M059J (cell line): ENCODE results near the gene PNPT1. TPM values are rescaled to one million over a fixed set of nuclear protein-coding genes. Genes with fewer than 3 reads are reported as not detected.

Experiments used
- DNase-seq: peaks from one replicate; pipeline ENCODE4 v3.0.0-alpha.2; 2012; ENCODE audit warnings: low read depth
- total RNA-seq: library from RNA; depleted of rRNA; stranded (reverse); fragments of >200 nt; shearing (Covaris generic); gene quantifications from 2 replicates; pipeline ENCODE4 v1.2.3, GENCODE V29; 2014

Gene PNPT1
- total RNA-seq, 1 experiment from 2014 or later, result 74.3 TPM

- no peak for DNase-seq
Measured at GRCh38 chr2:55668956-55669355, 24.7 kb downstream of the PNPT1 start.

DNA sequence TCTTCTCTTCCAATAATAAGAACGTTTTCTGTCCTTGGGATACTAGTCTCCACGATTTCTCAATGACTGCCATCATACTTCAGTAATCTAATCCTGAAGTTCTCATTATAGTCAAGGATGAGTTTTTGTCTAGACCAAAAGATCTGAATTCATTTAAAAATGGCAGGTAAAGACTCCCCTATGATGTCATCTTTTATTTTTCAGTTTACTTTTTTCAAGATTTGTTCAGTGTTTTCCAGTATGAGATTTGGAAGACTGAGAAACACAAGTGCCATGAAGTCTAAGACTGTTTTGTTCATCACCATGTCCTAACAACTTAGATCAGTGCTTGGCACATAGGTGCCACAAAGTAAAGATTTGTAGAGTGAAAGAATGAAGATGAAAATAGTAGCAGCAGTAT, 40.4 kb downstream of the PNPT1 start:
- no peak for DNase-seq

DNA sequence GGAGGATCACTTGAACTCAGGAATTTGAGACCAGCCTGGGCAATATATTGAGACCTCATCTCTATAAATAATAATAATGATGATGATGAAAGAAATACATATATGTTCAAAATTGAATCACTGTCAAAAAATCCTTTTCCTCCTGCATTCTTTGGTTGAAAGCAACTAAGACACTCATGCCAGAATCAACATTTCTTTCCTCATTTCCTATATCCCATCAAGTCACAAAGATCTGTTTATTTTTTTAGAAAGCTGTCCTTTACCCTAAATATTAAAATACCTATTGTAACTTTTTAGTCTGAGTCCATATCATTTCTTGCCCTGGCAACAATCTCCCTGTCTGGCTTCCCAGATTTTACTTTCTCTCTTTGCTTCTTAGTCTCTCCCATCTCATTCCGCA, 44.4 kb downstream of the PNPT1 start:
- no peak for DNase-seq

DNA sequence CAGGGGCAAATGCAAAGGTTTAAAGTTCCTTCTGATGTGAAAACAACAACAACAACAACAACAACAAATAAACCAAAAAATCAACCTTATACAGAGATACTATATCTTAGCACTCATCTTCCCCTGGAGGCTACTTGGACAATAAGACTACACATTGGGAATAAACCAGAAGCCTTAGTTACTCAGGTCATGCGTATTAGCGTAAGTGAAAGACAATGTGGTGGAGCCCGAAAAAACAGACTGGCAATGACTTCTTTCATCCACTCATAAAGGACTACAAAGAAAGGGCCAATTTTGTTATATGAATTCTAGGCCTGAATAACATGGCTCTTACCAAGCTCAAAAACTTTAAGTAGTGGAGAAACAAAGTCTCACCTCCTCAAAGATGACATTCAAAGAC, 56.8 kb downstream of the PNPT1 start:
- DNase-seq, result no peak

DNA sequence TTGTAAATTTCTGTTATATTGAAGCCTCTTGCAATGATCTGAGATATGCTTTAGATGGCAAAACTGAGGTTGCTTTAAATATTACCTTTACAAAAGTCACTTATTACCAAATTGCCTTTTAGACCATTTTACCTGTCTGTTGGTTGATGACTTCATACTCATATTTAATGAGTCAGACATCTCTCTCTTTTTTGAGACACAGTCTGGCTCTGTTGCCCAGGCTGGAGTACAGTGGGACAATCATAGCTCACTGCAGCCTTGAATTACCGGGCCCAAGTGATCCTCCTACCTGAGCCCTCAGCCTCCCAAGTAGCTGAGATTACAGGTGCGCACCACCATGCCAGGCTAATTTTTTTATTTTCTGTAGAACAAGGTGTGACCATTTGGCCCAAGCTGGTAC, 64.7 kb downstream of the PNPT1 start:
- DNase-seq, result no peak

DNA sequence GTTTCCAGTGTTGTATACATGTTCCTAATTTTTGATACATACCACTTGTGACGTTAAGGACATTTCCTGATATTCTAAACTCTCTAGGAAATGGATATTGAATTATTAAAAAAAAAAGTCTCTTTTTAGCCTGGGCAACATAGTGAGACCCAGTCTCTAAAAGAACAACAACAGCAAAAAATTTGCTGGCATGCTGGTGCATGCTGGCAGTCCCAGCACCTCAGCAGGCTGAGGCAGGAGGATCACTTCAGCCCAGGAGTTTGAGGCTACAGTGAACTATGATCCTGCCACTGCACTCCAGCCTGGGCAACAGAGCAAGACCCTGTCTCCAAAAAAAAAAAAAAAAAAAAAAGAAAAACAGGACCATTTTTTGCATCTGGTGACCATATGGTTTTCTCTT, 65.7 kb downstream of the PNPT1 start:
- DNase-seq, result no peak

GRCh38 chr2:55621802-55622201, 71.8 kb downstream of the PNPT1 start:
- DNase-seq, result no peak

GRCh38 chr2:55620123-55620779, 73.4 kb downstream of the PNPT1 start:
- DNase-seq, result peak; percentile 20

- peak; percentile 59 for DNase-seq
Measured at GRCh38 chr2:55618275-55619055, 75.2 kb downstream of the PNPT1 start.

- no peak for DNase-seq
Measured at GRCh38 chr2:55618025-55618274, 75.7 kb downstream of the PNPT1 start.

DNA sequence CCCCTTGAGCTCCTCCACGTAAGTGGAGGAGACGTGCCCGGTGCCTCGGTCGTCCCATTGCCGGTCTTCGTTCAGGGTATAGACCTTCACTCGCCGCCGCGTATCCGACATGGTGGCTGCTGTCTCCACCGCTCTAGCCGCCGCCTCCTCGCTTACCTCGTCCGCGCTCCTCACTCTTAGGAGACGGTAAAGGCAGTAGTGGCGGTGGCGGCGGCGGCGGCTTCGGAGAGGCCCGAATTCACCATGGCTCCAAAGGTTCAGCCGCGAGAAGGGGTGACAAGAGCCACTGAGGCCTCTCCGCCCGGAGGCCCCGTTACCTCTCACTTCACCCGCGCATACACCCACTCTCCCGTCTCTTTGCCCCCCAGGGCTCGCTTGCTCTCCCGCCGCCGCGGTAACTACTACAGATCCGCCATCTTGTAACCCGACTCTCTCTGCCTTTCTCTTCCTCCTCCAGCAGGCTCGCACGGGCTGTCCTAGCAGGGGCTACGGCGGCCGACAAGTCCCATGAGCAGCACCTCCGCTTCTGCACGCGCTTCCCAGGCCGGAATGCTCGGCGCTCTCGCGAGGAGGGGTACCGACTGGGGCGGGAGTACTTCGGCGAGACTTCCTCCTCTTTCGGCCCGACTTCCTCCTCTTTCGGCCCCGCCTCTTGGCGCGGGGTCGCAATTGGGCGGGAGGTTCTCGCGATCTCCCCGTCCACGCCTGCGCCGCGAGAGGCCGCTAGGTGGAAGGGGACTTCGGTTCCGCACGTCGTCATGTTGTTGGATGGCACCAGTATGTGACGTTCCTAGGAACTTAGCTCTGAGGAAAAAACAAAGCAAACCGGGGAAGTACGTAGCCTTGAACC, 76.2 kb downstream of the PNPT1 start, which contains the start of gene PPP4R3B:
Gene PPP4R3B (minus strand): TSS at position 448 of the 850 bp plus-strand sequence. CDS start 337 bp downstream, at position 111.
- DNase-seq, result peak; percentile 99

- DNase-seq, result peak; percentile 71
Measured at GRCh38 chr2:55616551-55617174, 77.0 kb downstream of the PNPT1 start.

DNA sequence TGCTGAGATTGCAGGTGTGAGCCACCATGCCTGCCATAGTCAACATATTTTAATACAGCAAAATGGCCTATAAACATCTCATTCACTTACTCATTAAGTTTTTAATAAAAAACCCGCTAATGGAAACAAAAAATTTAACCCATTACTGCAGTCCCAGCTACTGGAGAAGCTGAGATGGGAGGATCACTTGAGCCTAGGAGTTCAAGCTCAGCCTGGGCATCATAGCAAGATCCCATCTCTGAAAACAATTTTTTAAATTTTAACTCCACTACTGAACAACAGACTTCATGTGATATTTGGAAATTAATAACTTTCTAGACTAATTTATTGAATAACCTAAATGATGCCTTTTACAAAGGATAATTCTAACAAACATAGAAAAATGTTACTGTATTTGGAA, 81.6 kb downstream of the PNPT1 start:
- no peak for DNase-seq

- no peak for DNase-seq
Measured at GRCh38 chr2:55610954-55611743, 82.5 kb downstream of the PNPT1 start.

DNA sequence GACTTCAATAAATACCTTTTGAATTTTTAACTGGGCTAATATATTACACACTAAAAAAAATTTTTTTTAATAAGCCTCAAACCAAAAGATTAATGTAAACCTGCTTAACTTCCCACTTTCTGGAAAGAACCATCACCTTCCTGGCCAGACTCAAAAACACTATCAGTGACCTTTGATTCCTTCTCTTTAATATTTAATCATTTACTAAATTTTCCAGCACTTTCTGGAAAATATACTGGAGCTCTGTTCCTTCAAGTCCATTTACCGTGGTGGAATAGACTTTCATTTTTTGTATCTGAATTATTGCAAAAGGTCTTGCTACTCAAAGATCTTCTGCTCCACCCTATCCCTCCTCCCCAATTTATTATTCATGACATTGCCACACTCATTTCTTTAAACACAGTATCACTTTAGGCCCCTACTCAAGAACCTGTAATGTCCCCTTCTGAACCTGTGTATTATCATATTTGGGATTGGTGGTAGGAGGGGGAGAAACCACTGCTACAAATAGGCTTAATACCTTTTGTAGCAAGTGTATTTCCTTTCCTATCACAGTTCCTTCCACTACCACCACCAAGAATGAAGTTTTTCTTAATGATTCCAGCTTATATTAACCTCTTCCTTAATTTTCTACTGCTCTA, 83.6 kb downstream of the PNPT1 start:
- DNase-seq, result no peak

DNA sequence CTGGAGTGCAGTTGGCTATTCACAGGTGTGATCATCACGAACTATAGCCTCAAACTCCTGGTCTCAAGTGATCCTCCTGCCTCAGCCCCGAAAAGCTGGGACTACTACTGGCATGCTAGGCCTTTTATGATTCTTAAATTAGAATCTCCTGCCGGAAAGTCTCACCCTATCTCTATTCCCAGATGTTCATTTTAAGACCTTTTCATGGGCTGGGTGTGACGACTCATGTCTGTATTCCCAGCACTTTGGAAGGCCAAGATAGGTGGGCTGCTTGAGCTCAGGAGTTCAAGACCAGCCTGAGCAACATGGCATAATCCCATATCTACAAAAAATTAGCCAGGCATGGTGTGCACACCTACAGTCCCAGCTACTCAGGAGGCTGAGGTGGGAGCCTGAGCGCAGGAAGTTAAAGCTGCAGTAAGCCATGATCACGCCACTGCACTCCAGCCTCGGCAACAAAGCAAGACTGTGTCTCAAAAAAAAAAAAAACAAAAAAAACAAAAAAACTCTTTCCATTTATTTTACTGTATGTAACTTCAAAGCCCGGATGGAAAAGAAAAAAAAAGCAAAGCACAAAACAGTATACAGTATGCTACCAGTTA, 84.3 kb downstream of the PNPT1 start:
- no peak for DNase-seq

- DNase-seq, result no peak
Measured at GRCh38 chr2:55607717-55608116, 85.9 kb downstream of the PNPT1 start.

GRCh38 chr2:55604027-55604565, 89.5 kb downstream of the PNPT1 start:
- no peak for DNase-seq

DNA sequence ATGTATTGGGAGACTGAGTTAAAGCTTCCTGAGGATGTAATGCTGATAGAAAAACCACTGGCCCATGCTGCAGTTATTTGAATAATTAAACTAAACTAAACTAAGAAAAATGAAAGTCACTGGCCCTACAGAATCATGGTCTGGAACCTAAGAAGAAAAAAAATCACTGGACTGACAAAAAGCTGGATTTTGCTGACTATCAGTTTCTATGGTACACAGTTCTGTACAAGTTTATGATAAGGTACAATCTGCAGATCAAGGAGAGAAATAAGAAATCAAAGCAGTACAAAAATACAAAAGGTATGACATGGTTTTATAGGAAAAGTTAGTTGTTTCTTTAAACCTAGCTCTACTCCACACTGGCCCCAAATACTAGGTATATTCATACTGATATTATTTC, 91.8 kb downstream of the PNPT1 start:
- no peak for DNase-seq
